Measurements from ENCODE around the gene CLIP1.
"Not testable (repeated sequence)": the region's sequence is repeated elsewhere in the genome, so short reads cannot be mapped to it uniquely, and the experiment has no call there.

Gene CLIP1

DNA sequence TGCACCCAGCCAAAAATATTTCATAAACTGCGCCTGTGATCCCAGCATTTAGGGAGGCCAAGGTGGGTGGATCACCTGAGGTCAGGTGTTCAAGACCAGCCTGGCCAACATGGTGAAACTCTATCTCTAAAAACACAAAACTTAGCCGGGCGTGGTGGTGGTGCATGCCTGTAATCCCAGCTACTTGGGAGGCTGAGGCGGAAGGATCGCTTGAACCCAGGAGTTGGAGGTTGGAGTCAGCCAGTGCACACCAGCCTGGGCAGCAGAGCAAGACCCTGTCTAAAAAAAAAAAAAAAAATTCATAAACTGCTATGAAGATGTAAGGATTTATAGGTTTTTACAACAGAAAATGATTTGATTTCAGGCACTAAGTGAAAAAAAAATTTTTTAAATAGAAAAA is 6.6 kb upstream of the CLIP1 start:
- DNase-seq, result not testable (repeated sequence)

DNA sequence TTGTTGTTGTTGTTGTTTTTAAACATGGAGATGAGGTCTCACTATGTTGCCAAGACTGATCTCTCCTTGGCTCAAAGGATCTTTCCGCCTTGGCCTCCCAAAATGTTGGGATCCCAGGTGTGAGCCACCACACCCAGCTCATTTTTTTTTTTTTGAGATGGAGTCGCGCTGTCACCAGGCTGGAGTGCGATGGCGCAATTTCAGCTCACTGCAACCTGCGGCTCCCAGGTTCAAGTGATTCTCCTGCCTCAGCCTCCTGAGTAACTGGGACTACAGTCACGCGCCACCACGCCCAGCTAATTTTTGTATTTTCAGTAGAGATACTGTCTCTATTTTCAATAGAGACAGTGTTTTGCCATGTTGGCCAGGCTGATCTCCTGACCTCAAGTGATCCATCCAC is 4.9 kb upstream of the CLIP1 start:
- DNase-seq, result no peak

- peak; percentile 62 for DNase-seq
Observed at GRCh38 chr12:122423258-122424165, 1.0 kb upstream of the CLIP1 start.

DNA sequence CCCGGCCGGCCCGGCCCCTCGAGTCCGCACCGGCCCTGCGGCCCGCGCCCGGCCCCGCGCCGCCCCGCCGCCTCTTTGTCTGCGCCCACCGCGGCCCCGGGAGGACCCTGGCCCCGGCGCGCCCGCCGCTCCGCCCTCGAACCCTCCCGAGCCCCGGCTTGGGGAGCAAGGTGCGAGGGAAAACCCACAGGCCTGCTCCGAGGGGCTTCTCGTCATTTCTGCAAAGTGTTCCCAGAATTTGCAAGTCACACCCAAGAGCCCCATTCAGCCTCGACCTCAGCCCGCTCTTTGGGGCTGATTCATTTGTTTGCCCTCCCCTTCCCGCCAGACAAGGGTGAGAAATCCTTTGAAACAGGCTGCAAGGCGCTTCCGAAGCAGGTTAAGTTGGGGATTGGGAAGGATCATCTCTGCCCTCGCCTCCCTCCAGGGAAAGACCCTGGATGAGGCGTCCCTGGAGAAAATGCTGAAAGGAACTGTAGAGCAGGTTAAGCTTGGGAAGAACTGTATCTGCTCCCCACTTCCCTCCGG is 325 bp upstream of the CLIP1 start:
- DNase-seq, result peak; percentile 68

DNA sequence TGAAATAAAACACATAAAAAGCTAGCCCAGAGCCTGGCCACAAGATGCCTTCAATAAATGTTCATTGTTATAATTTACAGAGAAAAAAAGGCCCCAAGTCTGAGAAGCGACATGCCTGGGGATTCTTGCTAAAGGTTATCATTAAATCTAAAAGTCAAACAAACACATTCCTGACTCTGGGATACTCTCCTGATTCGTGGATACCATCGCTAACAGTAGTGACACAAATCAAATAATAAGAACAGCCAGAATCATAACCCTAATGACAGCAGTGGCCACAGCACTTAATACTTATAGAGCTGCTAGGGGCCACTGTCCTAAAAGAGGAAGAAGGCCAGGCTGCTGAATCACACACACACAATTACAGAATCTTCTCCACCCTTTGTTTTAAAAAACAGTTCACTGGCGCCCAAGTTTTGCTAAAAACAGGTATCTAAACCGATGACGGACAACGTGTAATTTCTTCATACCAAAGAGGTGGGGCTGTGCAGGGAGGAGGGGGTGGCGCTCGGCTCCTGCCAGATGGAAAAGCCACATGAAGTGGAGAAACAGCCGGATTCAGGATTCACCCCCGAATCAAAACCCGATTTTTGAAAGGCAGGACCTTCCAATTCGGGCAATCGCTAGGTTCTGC is 1.2 kb downstream of the CLIP1 start:
- peak; percentile 77 for DNase-seq

DNA sequence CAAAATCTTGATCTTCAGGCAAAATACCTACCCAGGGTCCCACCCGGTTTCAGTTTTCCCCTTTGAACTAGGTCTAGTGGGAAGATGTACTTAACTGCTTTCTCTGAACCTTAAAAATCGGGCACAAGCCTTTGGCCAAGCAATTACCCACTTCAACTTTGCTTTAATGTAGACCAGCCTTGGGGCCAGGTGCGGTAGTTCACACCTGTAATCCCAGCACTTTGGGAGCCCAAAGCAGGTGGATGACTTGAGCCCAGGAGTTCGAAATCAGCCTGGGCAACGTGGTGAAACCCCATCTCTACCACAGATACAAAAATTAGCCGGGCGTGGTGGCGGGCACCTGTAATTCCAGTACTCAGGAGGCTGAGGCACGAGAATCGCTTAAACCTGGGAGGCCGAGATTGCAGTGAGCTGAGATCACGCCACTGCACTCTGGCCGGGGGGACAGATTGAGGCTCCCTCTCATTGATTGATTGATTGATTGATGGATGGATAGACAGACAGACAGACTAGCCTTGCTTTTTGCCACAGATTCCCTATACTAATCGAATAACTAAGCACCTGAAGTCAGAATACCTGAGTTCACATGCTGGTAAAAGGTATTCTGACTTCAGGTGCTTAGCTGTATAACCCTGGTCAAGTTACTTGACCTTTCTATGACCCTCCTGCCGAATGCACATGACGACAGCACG is 1.9 kb downstream of the CLIP1 start:
- no peak for DNase-seq

GRCh38 chr12:122419094-122419493 is 3.4 kb downstream of the CLIP1 start:
- not testable (repeated sequence) for DNase-seq

DNA sequence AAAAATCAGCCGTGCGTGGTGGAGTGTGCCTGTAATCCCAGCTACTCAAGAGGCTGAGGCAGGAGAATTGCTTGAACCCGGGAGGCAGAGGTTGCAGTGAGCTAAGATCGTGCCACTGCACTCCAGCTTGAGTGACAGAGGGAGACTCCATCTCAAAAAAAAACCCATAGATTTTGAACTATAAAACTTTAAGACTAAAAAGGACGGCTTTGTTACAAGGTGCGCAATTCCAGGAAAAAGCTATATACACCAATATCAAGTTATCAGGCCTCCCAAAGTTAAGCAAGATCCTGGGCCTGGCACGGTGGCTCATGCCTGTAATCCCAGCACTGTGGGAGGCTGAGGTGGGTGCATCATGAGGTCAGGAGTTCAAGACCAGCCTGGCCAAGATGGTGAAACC is 6.8 kb downstream of the CLIP1 start:
- not testable (repeated sequence) for DNase-seq

GRCh38 chr12:122413516-122414404 is 8.7 kb downstream of the CLIP1 start:
- peak; percentile 67 for DNase-seq

DNA sequence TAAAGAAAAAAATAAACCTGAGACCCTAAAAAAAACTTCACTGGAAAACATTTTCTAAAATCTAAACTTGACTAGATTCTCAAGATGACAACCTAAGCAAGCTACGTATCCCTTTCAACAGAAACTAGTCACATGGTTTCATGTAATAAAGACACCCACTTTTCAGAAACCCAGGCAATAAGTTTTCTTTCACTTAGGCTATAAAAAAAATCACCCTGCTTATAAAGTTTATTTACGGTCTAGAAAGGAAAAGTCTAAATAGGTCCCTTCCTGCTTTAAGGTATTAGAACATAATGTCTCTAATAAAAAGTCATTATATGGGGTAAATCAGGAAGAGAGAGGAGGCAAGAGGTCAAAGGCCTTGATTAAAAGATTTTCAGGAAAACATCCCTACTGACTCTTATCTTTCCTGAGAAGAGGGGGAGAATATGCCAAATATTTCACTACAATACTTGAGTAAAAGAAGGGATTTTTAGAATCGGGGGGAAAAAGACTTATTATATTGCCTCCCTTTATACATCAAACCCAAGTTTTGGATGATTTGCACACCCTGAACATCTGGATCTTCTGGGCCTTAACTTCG is 9.5 kb downstream of the CLIP1 start:
- peak; percentile 35 for DNase-seq

- DNase-seq, result no peak
Observed at GRCh38 chr12:122411537-122411936, 10.9 kb downstream of the CLIP1 start.

- DNase-seq, result no peak
Observed at GRCh38 chr12:122407208-122407607, 15.3 kb downstream of the CLIP1 start.

- DNase-seq, result no peak
Observed at GRCh38 chr12:122406701-122407164, 15.7 kb downstream of the CLIP1 start.

DNA sequence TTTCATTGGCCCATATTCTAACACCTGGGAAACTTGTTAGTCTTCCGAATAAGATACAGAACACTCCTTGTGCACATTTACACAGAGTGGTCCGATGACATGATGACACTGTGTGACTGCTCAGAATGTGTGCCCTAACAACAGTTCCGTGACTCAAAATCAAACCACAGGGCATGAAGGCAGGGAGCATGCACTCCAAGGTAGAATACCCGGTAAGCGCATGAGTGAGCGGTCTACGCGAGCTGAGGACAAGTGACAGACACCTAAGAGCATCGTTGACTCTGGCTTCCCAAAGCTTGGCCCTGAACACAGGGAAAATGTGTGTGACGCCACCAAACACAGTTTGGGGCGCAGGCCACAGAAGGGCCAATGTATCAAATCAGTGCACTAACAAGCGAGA is 18.6 kb downstream of the CLIP1 start:
- no peak for DNase-seq

GRCh38 chr12:122403115-122403770 is 19.2 kb downstream of the CLIP1 start:
- peak; percentile 33 for DNase-seq

- DNase-seq, result no peak
Observed at GRCh38 chr12:122402264-122402663, 20.2 kb downstream of the CLIP1 start.

GRCh38 chr12:122399592-122400373 is 22.7 kb downstream of the CLIP1 start:
- DNase-seq, result peak; percentile 80

- DNase-seq, result no peak
Observed at GRCh38 chr12:122399254-122399591, 23.2 kb downstream of the CLIP1 start.

- DNase-seq, result not testable (repeated sequence)
Observed at GRCh38 chr12:122397981-122398380, 24.5 kb downstream of the CLIP1 start.

- DNase-seq, result peak; percentile 32
Observed at GRCh38 chr12:122395319-122395718, 27.1 kb downstream of the CLIP1 start.
